Smooth muscle cell of the brain vasculature (primary cell): ENCODE measurements around the gene CEP250.

Source experiments
- DNase-seq: peaks from one replicate; pipeline ENCODE4 v3.0.0-alpha.2; 2012; ENCODE audit warnings: low read depth, low spot score

The CEP250 gene

GRCh38 chr20:35561671-35562070 lies 106.3 kb downstream of the CEP250 start:
- no peak for DNase-seq

- no peak for DNase-seq
Measured at GRCh38 chr20:35562541-35563110, 107.2 kb downstream of the CEP250 start.

- no peak for DNase-seq
Measured at GRCh38 chr20:35563834-35564233, 108.4 kb downstream of the CEP250 start.

- no peak for DNase-seq
Measured at GRCh38 chr20:35564905-35565304, 109.5 kb downstream of the CEP250 start.

GRCh38 chr20:35568645-35569044 lies 113.2 kb downstream of the CEP250 start:
- DNase-seq = no peak
